SW 1271 (cell line): ENCODE results near the gene MBLAC1.
"Not testable (repeated sequence)": the region's sequence is repeated elsewhere in the genome, so short reads cannot be mapped to it uniquely, and the experiment has no call there.

Source experiments
- DNase-seq, 2 experiments: peaks; one replicate each; lab custom pipeline; 2025; lab: John Stamatoyannopoulos, UW

Gene MBLAC1

DNA sequence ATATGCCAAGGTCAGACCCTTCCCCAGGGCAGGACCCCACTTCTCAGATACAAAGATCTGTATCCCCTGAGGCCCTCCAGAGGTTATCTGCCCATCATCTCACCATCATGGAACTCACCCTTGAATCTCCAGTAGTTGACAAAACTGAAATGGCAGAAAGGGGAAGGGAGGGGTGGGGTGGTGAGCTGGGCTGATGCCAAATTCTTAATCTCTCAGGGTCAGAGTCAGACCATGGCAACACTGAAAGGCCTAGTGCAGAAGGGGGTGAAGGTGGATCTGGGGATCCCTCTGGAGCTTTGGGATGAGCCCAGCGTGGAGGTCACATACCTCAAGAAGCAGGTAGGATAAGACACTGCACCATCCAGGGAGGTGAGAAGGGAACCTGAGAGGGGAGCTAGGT, 4.2 kb upstream of the MBLAC1 start:
- DNase-seq = no peak

DNA sequence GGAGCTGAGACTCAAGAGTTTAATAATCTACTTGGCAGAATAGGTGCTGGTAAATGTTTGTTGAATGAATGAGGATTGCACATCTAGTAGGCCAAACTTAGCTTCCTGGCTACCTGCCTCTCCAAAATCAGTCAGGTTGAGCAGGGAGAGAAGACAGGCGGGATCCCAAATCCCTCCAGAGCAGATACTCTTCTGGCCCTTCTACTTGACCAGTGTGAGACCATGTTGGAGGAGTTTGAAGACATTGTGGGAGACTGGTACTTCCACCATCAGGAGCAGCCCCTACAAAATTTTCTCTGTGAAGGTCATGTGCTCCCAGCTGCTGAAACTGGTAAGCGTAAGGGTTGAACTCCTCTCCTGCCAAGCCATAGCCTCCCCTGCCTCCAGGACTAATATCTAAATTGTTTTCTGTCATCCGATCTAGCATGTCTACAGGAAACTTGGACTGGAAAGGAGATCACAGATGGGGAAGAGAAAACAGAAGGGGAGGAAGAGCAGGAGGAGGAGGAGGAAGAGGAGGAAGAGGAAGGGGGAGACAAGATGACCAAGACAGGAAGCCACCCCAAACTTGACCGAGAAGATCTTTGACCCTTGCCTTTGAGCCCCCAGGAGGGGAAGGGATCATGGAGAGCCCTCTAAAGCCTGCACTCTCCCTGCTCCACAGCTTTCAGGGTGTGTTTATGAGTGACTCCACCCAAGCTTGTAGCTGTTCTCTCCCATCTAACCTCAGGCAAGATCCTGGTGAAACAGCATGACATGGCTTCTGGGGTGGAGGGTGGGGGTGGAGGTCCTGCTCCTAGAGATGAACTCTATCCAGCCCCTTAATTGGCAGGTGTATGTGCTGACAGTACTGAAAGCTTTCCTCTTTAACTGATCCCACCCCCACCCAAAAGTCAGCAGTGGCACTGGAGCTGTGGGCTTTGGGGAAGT, 2.2 kb upstream of the MBLAC1 start:
- DNase-seq = no peak

DNA sequence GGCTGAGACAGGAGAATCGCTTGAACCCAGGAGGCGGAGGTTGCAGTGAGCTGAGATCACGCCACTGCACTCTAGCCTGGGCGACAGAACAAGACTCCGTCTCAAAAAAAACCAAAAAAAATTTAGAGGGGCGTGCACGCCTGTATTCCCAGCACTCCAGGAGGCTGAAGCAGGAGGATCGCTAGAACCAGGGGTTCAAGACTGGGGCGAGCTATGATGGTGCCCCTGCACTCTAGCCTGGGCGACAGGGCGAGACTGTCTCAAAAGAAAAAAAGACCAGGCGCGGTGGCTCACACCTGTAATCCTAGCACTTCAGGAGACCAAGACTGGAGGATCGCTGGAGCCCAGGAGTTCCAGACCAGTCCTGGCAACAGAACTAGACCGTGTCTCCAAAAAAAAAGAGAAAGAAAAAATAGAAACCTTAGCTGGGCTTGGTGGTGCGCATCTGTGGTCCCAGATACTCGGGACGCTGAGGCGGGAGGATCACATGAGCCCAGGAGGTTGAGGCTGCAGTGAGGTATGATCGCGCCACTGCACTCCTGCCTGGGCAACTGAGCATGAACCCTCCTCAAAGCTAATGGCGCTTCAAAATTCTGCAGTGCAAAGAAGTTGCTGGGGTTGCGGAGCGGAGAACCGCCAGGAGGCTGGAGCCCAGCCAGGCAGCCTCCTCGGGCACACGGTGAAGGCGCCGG, 382 bp upstream of the MBLAC1 start:
- no peak for DNase-seq

DNA sequence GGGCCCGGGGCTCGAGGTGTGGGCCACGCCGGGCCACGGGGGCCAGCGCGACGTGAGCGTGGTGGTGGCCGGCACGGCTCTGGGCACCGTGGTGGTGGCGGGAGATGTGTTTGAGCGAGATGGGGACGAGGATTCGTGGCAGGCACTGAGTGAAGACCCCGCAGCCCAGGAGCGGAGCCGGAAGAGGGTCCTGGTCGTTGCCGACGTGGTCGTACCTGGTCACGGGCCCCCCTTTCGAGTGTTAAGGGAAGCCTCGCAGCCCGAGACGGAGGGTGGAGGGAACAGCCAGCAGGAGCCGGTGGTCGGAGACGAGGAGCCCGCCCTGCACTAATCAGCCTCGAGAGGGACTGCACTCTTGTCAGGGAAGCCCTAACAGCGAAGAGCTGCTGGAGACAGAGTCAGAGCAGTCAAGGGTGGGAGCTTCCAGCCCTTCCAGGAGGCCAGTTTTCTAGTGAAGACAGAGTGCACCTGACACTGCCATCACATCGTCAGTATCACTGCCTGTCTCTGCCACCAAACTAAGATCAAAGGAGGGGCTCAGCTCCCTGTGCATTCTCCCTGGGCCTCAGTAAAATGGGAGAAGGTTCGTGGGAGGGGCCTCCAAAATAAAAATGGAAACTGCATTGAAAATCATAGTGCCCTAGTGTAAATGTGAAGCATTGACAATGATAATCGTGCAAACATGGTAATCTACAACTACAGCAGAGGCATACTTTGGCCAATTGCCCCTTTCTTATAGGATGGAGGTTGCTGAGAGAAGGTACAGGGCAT, 1.3 kb downstream of the MBLAC1 start:
- no peak for DNase-seq

DNA sequence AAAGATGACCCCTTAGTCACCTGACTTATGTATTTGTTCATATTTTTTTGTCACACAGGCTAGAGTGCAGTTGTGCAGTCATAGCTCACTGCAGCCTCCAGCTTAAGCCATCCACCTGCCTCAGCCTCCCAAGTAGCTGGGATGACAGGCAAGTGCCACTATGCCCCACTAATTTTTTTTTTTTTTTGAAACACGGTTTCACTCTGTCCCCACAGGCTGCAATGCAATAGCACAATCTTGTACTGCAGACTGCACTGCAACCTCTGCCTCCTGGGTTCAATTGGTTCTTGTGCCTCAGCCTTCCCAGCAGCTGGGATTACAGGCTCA, 1.8 kb downstream of the MBLAC1 start:
- no peak for DNase-seq

DNA sequence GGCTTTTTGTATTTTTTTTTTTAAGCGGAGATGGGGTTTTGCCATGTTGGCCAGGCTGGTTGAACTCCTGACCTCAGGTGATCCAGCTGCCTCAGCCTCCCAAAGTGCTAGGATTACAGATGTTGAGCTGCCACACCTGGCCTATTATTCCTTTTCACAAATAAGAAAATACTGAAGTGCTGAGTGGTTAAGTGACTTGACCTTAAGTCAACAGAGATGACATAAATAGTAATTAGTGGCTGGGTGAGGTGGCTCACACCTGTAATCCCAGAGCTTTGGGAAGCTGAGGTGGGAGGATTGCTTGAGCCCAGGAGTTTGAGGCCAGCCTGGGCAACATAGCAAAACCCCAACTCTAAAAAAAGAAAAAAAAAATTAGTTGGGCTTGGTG, 3.4 kb downstream of the MBLAC1 start:
- DNase-seq = not testable (repeated sequence)

DNA sequence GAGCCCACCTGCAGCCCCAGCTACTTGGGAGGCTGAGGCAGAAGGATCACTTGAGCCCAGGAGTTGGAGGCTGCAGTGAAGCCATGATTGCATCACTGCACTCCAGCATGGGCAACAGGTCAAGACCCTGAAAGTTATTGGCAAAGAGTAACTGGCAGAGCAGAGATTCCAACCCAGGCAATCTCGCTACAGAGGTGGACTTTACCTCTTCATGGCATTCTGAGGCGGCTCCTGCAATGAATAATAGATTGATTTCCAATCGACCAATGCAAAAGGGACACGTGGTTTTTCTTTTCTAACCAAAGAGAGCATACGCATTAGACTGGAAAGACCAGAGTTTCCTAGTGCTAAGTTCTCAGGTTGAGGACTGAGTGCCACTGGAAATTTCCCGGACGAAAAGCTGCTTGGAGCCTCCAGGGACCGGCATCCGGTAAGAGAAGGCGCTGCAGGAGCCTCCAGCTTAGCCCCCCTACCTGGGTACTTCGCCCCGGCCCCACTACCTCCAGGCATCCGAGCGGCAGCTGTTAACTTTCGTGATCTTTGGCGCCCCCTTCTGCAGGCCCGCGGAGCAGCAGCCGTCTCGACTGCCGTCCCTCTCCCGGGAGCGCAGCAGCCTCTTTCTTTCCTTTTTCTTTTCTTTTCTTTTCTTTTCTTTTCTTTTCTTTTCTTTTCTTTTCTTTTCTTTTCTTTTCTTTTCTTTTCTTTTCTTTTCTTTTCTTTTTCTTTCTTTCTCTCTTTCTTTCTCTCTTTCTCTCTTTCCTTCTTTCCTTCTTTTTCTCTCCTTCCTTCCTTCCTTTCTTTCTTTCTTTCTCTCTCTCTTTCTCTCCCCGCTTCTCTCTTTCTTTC, 4.1 kb downstream of the MBLAC1 start:
- DNase-seq = peak in 1 of 2 experiments; percentile 36

DNA sequence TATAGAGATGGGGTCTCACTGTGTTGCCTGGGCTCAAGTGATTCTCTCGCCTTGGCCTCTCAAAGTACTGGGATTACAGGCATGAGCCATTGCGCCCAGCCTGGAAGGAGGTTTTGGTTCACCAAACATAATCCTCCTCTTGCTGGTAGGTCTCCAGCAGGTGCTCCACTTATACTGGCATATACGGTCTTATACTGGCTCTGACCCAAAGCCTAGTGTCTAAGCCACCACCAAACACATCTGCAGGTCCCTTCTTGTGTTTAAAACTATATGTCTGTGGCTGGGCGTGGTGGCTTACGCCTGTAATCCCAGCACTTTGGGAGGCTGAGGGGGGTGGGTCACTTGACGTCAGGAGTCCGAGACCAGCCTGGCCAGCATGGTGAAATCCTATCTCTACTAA, 5.4 kb downstream of the MBLAC1 start:
- DNase-seq = no peak

DNA sequence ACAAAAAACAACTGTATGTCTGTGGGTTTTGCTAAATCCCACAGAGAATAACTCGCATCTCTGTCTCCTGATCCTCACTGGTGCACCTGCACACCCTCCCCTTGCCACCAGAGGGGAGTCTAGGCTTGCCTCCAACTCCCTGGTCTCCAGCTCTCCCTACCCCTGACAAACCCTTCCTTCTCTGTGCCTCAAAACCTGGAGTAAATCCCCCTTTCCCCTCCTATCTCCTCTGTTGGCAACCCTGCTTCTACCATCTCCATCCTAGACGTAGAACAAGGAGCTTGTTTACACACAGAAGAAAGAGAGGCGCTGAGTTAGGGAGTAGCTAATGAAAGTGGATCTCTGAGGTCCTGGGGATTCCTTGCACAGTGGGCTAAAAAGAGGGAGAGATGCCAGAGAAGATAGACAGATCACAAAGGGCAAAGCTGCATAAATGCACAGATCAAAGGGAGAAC, 6.0 kb downstream of the MBLAC1 start:
- peak in 1 of 2 experiments; percentile 52 for DNase-seq

DNA sequence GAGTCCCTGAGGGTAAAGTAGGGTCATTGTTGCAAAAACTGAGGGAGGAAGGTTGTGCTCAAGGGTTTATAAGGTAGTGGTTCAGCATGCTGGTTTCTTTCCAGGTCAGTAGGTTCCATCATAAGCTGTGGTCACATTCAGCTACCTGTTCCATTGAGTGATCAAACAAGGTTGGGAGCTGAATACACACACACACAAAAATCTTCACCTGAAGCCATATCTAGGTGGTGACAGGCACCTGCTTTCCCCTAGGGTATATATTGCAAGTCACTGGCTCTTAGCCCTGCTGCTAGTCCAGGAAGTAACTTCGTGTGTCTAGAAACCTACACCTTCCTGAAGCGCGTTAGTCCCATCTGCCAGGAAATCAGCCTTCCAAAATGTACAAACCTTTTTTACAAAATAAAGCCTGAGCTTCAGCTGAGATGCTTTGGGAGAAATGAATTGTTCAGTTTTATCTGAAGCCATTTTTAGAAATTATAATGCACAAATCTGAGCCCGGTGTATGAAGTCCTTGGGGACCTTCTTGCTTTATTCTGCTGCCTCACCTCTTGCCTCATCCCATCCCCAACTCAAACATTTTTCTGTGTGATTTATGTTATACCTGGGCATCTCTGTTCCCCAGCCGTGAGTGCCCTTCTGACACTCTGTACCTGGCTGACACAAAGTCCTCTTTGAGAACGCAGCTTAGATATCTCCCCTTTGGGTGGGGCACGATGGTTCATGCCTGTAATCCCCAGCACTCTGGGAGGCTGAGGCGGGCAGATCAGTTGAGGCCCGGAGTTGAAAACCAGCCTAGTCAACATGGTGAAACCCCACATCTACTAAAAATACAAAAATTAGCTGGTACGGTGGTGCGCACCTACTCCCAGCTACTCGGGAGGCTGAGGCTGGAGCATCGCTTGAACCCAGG, 11.3 kb downstream of the MBLAC1 start:
- no peak for DNase-seq

DNA sequence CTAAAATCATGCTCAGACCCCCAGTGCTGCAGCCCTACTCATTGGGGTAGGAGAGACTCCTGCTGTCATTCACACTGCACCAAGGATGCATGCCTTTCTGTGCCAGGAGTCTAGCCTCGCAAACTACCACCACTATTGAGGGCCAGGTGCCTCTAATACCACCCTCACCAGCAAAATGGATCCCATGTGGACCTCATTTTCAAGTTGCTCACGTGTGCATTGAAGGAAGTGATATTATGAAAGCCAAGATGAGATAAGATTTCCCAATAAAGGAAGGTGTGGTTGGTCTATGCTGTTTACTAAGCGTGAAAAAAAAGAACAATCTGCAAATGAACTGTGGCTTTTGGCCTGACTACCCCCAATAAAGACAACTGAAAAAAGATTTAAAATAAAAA, 14.8 kb downstream of the MBLAC1 start:
- no peak for DNase-seq

DNA sequence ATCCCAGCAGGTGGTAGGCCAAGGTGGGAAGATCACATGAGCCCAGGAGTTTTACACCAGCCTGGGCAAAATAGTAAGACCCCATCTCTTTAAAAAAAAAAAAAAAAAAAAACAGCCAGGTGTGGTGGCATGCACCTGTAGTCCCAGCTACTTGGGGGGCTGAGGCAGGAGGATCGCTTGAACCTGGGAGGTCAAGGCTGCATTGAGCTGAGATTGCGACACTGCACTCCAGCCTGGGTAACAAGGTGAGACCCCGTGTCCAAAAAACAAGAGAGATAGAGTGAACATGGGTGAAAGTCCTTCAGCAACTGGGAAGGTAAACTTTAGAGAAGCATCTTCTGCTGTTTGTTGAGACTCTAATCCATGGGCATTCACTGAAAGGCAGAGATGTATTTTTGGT, 15.7 kb downstream of the MBLAC1 start:
- no peak for DNase-seq

DNA sequence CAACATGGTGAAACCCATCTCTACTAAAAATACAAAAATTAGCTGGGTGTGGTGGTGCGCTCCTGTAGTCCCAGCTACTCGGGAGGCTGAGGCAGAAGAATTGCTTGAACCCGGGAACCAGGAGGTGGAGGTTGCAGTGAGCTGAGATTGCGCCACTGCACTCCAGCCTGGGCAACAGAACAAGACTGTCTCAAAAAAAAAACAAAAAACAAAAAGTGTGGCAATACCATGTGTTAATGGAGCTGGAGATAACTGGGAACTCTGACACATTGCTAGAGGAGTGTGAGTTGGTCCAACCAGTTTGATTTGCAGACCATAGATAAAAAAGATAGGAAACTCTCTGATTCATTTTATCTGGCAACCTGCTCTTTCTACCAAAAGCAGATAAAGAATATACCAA, 19.6 kb downstream of the MBLAC1 start:
- DNase-seq = not testable (repeated sequence)

DNA sequence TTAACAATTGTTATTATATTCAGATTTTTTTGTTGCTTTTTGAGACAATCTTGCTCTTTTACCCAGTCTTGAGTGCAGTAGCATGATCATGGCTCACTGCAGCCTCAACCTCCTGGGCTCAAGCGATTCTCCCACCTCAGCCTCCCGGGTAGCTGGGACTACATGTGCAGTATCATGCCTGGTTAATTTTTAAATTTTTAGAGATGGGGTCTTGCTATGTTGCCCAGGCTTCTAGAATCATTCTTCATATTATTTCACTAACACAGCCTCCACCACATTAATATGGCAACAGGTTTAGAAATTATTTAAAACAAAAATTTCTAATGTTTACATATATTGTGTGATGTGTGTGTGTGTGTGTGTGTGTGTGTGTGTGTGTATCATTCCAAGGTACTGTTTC, 20.5 kb downstream of the MBLAC1 start:
- no peak for DNase-seq

DNA sequence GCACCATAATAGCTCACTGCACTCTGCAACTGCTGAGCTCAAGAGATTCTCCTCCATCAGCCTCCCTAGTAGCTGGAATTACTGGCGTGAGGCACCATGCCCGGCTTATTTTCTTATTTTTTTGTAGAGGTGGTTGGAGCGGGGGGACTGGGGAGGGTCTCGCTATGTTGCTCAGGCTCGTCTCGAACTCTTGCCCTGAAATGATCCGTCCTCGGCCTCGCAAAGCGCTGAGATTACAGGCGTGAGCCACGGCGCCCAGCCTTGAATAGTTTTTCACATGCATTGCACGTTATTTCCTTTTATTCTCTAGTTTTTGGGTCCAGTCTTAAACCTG, 21.4 kb downstream of the MBLAC1 start:
- no peak for DNase-seq

DNA sequence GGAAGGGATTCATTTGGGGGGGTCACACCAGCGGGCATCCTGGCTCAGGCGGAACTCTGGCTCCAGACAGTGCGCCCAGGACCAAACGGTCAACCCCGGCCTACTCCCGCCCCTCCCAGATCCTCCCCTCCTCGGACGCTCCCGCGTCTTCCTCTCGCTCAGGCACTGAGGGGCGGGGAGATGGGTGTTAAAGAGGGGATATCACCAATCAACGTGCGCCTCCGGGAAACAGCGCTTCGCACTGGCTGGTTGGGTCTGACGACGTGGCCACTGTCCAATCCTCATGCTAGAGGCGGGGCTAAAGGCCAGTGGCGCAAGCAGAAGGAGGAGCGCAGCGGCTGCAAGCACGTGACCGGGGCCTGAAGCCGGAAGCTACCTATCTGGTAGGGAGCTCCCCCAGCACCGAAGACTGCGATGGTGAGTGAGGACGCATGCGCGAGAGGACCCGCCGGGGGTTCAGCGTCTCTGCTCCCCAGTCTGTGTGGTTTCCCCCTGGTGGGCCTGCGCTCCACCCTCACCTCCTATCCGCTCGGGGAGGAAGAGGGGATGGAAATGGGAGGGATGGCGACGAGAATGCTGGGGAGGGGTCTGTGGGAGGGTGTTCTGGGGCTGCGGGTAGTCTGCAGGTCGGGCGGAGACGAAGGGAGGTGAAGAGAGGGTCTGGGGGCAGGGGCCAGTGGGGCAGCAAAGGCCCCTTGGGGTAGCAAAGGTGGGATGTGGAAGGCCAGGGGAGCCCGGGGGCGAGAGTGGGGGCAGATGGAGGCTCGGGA, 22.0 kb downstream of the MBLAC1 start, which contains the start of gene LAMTOR4:
Gene LAMTOR4, plus strand, starts transcription at position 360 of the 770 bp plus-strand sequence. Its CDS starts 55 bp downstream, at position 415.
- peak; percentile 98 for DNase-seq

DNA sequence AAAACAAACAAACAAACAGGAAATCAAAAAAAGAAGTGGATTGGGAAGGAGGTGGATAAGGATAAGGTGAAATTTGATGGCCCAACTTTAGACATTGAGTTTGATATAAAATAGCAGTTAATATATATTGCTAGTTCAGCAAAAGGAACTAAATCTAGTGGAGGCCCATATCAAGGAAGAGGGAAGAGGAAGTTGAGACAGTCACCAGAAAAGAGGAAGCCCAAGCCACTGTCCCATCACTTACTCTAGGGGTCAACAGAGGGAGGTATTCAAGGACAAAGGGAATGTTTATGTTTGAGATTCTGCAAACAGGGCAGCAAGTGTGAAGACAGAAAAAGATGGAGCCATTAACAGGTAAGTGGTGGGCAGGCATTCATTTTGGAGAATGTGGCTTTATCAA, 25.6 kb downstream of the MBLAC1 start:
- DNase-seq = no peak

DNA sequence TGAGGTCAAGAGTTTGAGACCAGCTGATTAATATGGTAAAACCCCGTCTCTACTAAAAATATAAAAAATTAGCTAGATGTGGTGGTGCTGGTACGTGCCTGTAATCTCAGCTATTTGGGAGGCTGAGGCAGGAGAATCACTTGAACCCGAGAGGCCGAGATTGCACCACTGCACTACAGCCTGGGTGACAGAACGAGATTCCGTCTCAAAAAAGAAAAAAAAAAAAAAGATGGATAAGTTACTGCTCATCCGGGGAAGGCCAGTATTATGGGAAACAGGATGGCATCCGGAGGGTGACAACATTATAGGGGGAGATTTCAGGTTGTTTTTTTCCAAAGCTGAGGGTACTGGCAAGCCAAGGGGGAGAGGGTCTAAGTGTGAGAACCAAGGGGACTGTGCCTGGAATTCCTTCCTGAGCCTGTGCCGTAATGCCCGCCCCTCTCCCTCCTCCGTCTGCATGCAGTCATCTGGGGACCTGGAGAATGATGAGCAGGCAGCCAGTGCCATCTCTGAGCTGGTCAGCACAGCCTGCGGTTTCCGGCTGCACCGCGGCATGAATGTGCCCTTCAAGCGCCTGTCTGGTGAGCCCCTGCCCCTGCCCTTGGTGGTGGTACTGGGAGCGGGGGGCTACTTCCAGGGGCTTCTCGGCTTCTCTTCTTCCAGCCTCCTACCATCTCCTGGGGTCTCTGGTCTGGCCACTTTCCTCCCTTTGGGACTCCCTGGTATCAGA, 26.3 kb downstream of the MBLAC1 start:
- DNase-seq = no peak
